GM23338 (cell line): Measurements from ENCODE around the gene HNF1B.

Experiments
- JUNB ChIP-seq: IDR thresholded peaks from one replicate; pipeline ENCODE4 v1.6.1; 2016; ENCODE audit warnings: antibody characterized with exemption; ENCODE audit not compliant: unreplicated experiment
- POLR2AphosphoS5 ChIP-seq: IDR thresholded peaks from 2 replicates; pipeline ENCODE4 v1.6.1; 2016; ENCODE audit warnings: antibody characterized with exemption, low read depth
- TF ChIP-seq, protein P1 (sequence below): IDR thresholded peaks from one replicate; pipeline ENCODE4 v1.6.1; 2018; ENCODE audit warnings: antibody characterized with exemption; ENCODE audit not compliant: unreplicated experiment

DNA sequence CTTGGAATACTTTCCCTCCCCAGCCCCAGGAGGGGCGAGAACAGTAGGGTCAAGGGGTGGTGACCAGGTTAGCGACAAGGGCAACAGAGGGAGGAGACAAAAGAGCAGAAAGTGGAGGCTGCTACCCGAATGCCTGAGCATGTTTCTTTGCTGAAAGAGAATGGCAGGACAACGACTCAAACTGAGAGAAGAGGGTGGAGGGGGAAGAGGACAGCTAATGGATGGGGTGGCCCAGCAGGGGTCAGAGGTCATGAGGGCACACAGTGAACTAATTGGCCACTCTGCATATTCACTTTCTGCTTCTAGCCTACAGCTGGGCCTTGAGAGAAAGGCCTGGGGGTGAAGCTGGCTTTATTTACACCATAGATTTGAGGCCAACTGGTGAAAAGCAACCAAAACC lies 82.5 kb downstream of the HNF1B start:
- TF ChIP-seq, protein P1, sequence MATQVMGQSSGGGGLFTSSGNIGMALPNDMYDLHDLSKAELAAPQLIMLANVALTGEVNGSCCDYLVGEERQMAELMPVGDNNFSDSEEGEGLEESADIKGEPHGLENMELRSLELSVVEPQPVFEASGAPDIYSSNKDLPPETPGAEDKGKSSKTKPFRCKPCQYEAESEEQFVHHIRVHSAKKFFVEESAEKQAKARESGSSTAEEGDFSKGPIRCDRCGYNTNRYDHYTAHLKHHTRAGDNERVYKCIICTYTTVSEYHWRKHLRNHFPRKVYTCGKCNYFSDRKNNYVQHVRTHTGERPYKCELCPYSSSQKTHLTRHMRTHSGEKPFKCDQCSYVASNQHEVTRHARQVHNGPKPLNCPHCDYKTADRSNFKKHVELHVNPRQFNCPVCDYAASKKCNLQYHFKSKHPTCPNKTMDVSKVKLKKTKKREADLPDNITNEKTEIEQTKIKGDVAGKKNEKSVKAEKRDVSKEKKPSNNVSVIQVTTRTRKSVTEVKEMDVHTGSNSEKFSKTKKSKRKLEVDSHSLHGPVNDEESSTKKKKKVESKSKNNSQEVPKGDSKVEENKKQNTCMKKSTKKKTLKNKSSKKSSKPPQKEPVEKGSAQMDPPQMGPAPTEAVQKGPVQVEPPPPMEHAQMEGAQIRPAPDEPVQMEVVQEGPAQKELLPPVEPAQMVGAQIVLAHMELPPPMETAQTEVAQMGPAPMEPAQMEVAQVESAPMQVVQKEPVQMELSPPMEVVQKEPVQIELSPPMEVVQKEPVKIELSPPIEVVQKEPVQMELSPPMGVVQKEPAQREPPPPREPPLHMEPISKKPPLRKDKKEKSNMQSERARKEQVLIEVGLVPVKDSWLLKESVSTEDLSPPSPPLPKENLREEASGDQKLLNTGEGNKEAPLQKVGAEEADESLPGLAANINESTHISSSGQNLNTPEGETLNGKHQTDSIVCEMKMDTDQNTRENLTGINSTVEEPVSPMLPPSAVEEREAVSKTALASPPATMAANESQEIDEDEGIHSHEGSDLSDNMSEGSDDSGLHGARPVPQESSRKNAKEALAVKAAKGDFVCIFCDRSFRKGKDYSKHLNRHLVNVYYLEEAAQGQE, result no peak
- TF ChIP-seq JUNB (no peak), POLR2AphosphoS5 (no peak)
